ENCODE results near the gene AHNAK. TPM values are rescaled to one million over a fixed set of nuclear protein-coding genes. Genes with fewer than 3 reads are reported as not detected.

Gene AHNAK
- total RNA-seq, 1 donor from 2014 or later = 302 TPM

GRCh38 chr11:62544581-62545436, 1.8 kb downstream of the AHNAK start:
- TF ChIP-seq CTCF (conservative IDR thresholded peaks at IDR 0.05) = no peak
- H3K4me1 Mint-ChIP-seq (ENCODE audit: unreplicated experiment) = peaks cover 46% of the 10 kb centered on the region
- no peaks in the 10 kb centered on the region for H3K27me3 Mint-ChIP-seq
- peak overlapping the region; percentile 97 for H3K27ac Mint-ChIP-seq
- no peaks in the 10 kb centered on the region for H3K36me3 Mint-ChIP-seq
- H3K4me3 Mint-ChIP-seq = peak overlapping the region; percentile 97
- no peak for DNase-seq (ENCODE audit: extremely low spot score, unreplicated experiment)
- H3K9me3 Mint-ChIP-seq = no peaks in the 10 kb centered on the region

GRCh38 chr11:62543680-62544444, 2.7 kb downstream of the AHNAK start:
- no peak for TF ChIP-seq CTCF (conservative IDR thresholded peaks at IDR 0.05)
- Mint-ChIP-seq H3K4me1 (ENCODE audit: unreplicated experiment) (peaks cover 48% of the 10 kb centered on the region), H3K27ac (peak overlapping the region; percentile 97), H3K9me3 (no peaks in the 10 kb centered on the region), H3K36me3 (no peaks in the 10 kb centered on the region), H3K4me3 (peak overlapping the region; percentile 97), H3K27me3 (no peaks in the 10 kb centered on the region)
- DNase-seq (ENCODE audit: extremely low spot score, unreplicated experiment) = no peak

- Mint-ChIP-seq H3K27ac (peak overlapping the region; percentile 97), H3K4me3 (peak overlapping the region; percentile 97), H3K9me3 (no peaks in the 10 kb centered on the region), H3K4me1 (ENCODE audit: unreplicated experiment) (peaks cover 47% of the 10 kb centered on the region), H3K36me3 (peaks cover 7% of the 10 kb centered on the region), H3K27me3 (no peaks in the 10 kb centered on the region)
- peak; percentile 97 for TF ChIP-seq CTCF (conservative IDR thresholded peaks at IDR 0.05)
- DNase-seq (ENCODE audit: extremely low spot score, unreplicated experiment) = peak; percentile 87
These were observed 3.6 kb downstream of the AHNAK start for GRCh38 chr11:62542750-62543567.

- peak overlapping the region; percentile 97 for H3K4me3 Mint-ChIP-seq
- H3K9me3 Mint-ChIP-seq = no peaks in the 10 kb centered on the region
- H3K27me3 Mint-ChIP-seq = no peaks in the 10 kb centered on the region
- no peak for TF ChIP-seq CTCF (conservative IDR thresholded peaks at IDR 0.05)
- peak overlapping the region; percentile 97 for H3K27ac Mint-ChIP-seq
- H3K36me3 Mint-ChIP-seq = peaks cover 7% of the 10 kb centered on the region
- DNase-seq (ENCODE audit: extremely low spot score, unreplicated experiment) = no peak
- H3K4me1 Mint-ChIP-seq (ENCODE audit: unreplicated experiment) = peaks cover 41% of the 10 kb centered on the region
These were observed 4.4 kb downstream of the AHNAK start for GRCh38 chr11:62542111-62542745.
